ENCODE results near the gene PTDSS2. TPM values are rescaled to one million over a fixed set of nuclear protein-coding genes. Genes with fewer than 3 reads are reported as not detected.

Gene PTDSS2
- total and polyA plus RNA-seq, 9 of the 15 experiments (the other 6 are each of a cell fraction or from before 2014, with no cell fraction given): 0.45 to 53.9 (median 17.2) TPM

DNA sequence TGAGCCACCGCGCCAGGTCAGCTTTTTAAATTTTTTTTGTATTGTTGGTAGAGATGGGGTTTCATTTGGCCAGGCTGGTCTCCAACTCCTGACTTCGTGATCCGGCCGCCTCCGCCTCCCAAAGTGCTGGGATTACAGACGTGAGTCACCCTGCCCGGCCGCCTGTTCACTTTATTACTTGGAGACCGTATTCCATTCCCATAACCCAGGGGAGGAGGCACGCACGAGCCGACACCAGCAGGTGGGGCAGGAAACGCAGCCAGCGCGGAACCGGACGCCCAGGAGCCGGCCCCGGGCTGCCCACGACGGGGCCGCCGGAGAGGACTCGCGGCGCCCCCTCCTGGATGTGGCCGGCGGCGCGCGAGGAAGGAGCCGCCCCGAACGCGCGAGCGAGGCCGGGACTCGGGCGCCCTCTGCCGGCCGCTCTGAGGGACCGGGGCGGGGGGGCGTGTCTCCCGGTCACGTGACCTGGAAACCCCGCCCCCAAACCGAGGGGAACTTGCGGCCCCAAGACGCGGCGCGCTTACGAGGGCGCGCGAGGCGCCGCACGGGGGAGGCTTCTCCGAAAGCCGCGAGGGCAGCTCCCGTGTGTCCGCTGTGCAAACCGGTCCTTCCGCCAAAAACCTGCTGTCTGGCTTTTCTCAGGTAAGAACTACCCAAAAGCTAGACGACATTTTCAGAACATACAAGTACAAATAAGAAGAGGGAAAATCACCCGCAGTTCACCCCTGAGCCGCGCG is 68.6 kb downstream of the PTDSS2 start (continued):
- TF ChIP-seq, protein P1, sequence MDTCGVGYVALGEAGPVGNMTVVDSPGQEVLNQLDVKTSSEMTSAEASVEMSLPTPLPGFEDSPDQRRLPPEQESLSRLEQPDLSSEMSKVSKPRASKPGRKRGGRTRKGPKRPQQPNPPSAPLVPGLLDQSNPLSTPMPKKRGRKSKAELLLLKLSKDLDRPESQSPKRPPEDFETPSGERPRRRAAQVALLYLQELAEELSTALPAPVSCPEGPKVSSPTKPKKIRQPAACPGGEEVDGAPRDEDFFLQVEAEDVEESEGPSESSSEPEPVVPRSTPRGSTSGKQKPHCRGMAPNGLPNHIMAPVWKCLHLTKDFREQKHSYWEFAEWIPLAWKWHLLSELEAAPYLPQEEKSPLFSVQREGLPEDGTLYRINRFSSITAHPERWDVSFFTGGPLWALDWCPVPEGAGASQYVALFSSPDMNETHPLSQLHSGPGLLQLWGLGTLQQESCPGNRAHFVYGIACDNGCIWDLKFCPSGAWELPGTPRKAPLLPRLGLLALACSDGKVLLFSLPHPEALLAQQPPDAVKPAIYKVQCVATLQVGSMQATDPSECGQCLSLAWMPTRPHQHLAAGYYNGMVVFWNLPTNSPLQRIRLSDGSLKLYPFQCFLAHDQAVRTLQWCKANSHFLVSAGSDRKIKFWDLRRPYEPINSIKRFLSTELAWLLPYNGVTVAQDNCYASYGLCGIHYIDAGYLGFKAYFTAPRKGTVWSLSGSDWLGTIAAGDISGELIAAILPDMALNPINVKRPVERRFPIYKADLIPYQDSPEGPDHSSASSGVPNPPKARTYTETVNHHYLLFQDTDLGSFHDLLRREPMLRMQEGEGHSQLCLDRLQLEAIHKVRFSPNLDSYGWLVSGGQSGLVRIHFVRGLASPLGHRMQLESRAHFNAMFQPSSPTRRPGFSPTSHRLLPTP (IDR thresholded peaks at IDR 0.05; ENCODE audit: borderline replicate concordance, extremely low read depth, insufficient read length): no peak
- TF ChIP-seq BRF1 (IDR thresholded peaks at IDR 0.05; ENCODE audit: borderline replicate concordance, extremely low read depth, insufficient read length) (no peak), STAT5B (CRISPR knock-in tag; IDR thresholded peaks at IDR 0.05) (no peak), ZC3H4 (CRISPR knock-in tag; IDR thresholded peaks at IDR 0.05; ENCODE audit: borderline replicate concordance) (no peak), SIX5 (IDR thresholded peaks at IDR 0.05; ENCODE audit: borderline replicate concordance in 1 of 2, insufficient read depth in 1 of 2, low read depth in 1 of 2, low read length in 2 of 2) (no peak; a peak in 1 of 4 replicates), EWSR1 (IDR thresholded peaks at IDR 0.05; ENCODE audit: borderline replicate concordance, low read depth, partially characterized antibody) (no peak), POLR2G (IDR thresholded peaks at IDR 0.05; ENCODE audit: low read depth, low read length) (peak; percentile 83), TARDBP (IDR thresholded peaks at IDR 0.05) (peak; percentile 97), HNRNPH1 (optimal IDR thresholded peaks at IDR 0.05; ENCODE audit: low read depth, low read length) (no peak), MTA3 (IDR thresholded peaks at IDR 0.05; ENCODE audit: borderline replicate concordance) (peak; percentile 94), RUNX1 (IDR thresholded peaks at IDR 0.05; ENCODE audit: low read depth) (no peak), ZNF174 (CRISPR knock-in tag; IDR thresholded peaks at IDR 0.05) (no peak), PTTG1 (tag; IDR thresholded peaks at IDR 0.05; ENCODE audit: low read depth) (no peak), ZNF785 (CRISPR knock-in tag; IDR thresholded peaks at IDR 0.05) (no peak), ZNF239 (CRISPR knock-in tag; IDR thresholded peaks at IDR 0.05) (no peak), RAD51 (IDR thresholded peaks at IDR 0.05; ENCODE audit: borderline replicate concordance, low read depth) (peak; percentile 98), ZNF780A (CRISPR knock-in tag; IDR thresholded peaks at IDR 0.05) (no peak), ZNF282 (CRISPR knock-in tag; IDR thresholded peaks at IDR 0.05) (peak; percentile 57; the same call in 1 of the 2 replicates), SRF (CRISPR knock-in tag; IDR thresholded peaks at IDR 0.05) (peak in 1 of 2 experiments; percentile 53; a peak in 1 of 4 replicates), ZNF444 (CRISPR knock-in tag; IDR thresholded peaks at IDR 0.05) (no peak), SAFB (IDR thresholded peaks at IDR 0.05; ENCODE audit: borderline replicate concordance, low read depth, low read length) (peak; percentile 97)
- TF ChIP-seq, protein P2, sequence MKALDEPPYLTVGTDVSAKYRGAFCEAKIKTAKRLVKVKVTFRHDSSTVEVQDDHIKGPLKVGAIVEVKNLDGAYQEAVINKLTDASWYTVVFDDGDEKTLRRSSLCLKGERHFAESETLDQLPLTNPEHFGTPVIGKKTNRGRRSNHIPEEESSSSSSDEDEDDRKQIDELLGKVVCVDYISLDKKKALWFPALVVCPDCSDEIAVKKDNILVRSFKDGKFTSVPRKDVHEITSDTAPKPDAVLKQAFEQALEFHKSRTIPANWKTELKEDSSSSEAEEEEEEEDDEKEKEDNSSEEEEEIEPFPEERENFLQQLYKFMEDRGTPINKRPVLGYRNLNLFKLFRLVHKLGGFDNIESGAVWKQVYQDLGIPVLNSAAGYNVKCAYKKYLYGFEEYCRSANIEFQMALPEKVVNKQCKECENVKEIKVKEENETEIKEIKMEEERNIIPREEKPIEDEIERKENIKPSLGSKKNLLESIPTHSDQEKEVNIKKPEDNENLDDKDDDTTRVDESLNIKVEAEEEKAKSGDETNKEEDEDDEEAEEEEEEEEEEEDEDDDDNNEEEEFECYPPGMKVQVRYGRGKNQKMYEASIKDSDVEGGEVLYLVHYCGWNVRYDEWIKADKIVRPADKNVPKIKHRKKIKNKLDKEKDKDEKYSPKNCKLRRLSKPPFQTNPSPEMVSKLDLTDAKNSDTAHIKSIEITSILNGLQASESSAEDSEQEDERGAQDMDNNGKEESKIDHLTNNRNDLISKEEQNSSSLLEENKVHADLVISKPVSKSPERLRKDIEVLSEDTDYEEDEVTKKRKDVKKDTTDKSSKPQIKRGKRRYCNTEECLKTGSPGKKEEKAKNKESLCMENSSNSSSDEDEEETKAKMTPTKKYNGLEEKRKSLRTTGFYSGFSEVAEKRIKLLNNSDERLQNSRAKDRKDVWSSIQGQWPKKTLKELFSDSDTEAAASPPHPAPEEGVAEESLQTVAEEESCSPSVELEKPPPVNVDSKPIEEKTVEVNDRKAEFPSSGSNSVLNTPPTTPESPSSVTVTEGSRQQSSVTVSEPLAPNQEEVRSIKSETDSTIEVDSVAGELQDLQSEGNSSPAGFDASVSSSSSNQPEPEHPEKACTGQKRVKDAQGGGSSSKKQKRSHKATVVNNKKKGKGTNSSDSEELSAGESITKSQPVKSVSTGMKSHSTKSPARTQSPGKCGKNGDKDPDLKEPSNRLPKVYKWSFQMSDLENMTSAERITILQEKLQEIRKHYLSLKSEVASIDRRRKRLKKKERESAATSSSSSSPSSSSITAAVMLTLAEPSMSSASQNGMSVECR (CRISPR knock-in tag; IDR thresholded peaks at IDR 0.05): peak; percentile 76
